GM12878 (cell line): ENCODE results near the gene UMPS. TPM values are rescaled to one million over a fixed set of nuclear protein-coding genes. Genes with fewer than 3 reads are reported as not detected.

Experiments used
- ATAC-seq: fragments of 200-7000 bp; cut with Tn5 transposase; 3 replicates; pipeline ENCODE4 v1.9.1; 2020; ENCODE audit warnings: mild to moderate bottlenecking, moderate library complexity
- BruUV-seq: library from RNA; stranded (reverse); fragments of 400-500 nt; replicated peaks from 2 replicates; lab custom pipeline; 2021; lab: Mats Ljungman, UMichigan
- CTCF ChIA-PET: fragments of 300-600 bp; sonication (Branson Sonifier 250); formaldehyde crosslinking; extraction: SDS; loops from one replicate; lab custom pipeline; 2021; ENCODE audit warnings: inconsistent platforms; lab: Yijun Ruan, JAX
- POLR2A ChIA-PET: fragments of 350-600 bp; formaldehyde crosslinking; extraction: SDS; loops from one replicate; lab custom pipeline; 2021; ENCODE audit warnings: inconsistent platforms; lab: Charles Lee
- RAD21 ChIA-PET: fragments of 300-600 bp; sonication (Branson Sonifier 250); formaldehyde crosslinking; loops from one replicate; lab custom pipeline; 2023; ENCODE audit warnings: antibody characterized with exemption; ENCODE audit not compliant: unreplicated experiment; lab: Charles Lee
- SMC1A ChIA-PET: fragments of 300-600 bp; sonication (Branson Sonifier 250); formaldehyde crosslinking; loops from one replicate; lab custom pipeline; 2023; ENCODE audit not compliant: unreplicated experiment, uncharacterized antibody; lab: Charles Lee
- DNase-seq: peaks from one replicate; pipeline ENCODE4 v3.0.0-alpha.2; 2011; ENCODE audit warnings: low read depth, low spot score
- FAIRE-seq: peaks from 3 replicates; lab custom pipeline; 2011; peaks lifted over from hg19 to GRCh38; lab: Jason Lieb, UNC
- H2AFZ ChIP-seq: 2 replicates; pipeline ENCODE4 v1.6.0; 2011; ENCODE audit warnings: low read depth, low read length, control low read depth; ENCODE audit not compliant: control insufficient read depth
- H3K27ac ChIP-seq: 2 replicates; pipeline ENCODE4 v1.5.1; 2011; ENCODE audit warnings: control low read depth; ENCODE audit not compliant: control insufficient read depth, insufficient read depth
- H3K27me3 ChIP-seq, 2 experiments: replicated peaks in 1 of 2; 2 replicates each; pipeline versions ENCODE4 v1.6.0 to v1.6.1; 2011; ENCODE audit warnings: low read length in 1 of 2; ENCODE audit not compliant: control insufficient read depth in 2 of 2, insufficient read depth in 2 of 2
- H3K36me3 ChIP-seq, 2 experiments: 2 replicates each; pipeline ENCODE4 v1.5.1; 2011; ENCODE audit warnings: low read length in 1 of 2; ENCODE audit not compliant: control insufficient read depth in 2 of 2, insufficient read depth in 2 of 2
- H3K4me1 ChIP-seq: 2 replicates; pipeline ENCODE4 v1.6.1; 2011; ENCODE audit warnings: mild to moderate bottlenecking, low read length, moderate library complexity, mixed read lengths; ENCODE audit not compliant: control insufficient read depth, insufficient read depth
- H3K4me2 ChIP-seq: 2 replicates; pipeline ENCODE4 v1.6.0; 2011; ENCODE audit warnings: control low read depth; ENCODE audit not compliant: control insufficient read depth, insufficient read depth
- H3K4me3 ChIP-seq: fragments of 200-600 bp; sonication (generic); 2 replicates; pipeline ENCODE4 v1.5.1; 2016
- H3K79me2 ChIP-seq: 2 replicates; pipeline ENCODE4 v1.6.0; 2011; ENCODE audit warnings: low read length; ENCODE audit not compliant: control insufficient read depth, insufficient read depth
- H3K9ac ChIP-seq: 2 replicates; pipeline ENCODE4 v1.8.0; 2011; ENCODE audit warnings: low read length, control low read depth, mixed read lengths; ENCODE audit not compliant: control insufficient read depth, insufficient read depth
- H3K9me3 ChIP-seq: replicated peaks from 3 replicates; pipeline ENCODE4 v1.5.1; 2011; ENCODE audit warnings: mild to moderate bottlenecking, low read length; ENCODE audit not compliant: control insufficient read depth, insufficient read depth
- H4K20me1 ChIP-seq: 2 replicates; pipeline ENCODE4 v1.6.0; 2011; ENCODE audit not compliant: control insufficient read depth, insufficient read depth
- ASH2L ChIP-seq: fragments of 300-600, 200-600 bp; sonication (generic); IDR thresholded peaks from 2 replicates; pipeline ENCODE4 v1.6.1; 2017; ENCODE audit warnings: low read depth, mild to moderate bottlenecking, borderline replicate concordance
- CBX3 ChIP-seq: fragments of 200-600 bp; sonication (generic); IDR thresholded peaks from 2 replicates; pipeline ENCODE4 v1.6.1; 2016; ENCODE audit warnings: low read depth, borderline replicate concordance
- FOXK2 ChIP-seq: fragments of 450-650 bp; IDR thresholded peaks from 2 replicates; pipeline ENCODE4 v1.6.1; 2017; ENCODE audit warnings: mild to moderate bottlenecking, moderate library complexity
- MYC ChIP-seq: IDR thresholded peaks from 2 replicates; pipeline ENCODE4 v1.6.1; 2011; ENCODE audit warnings: mild to moderate bottlenecking, low read length, moderate library complexity, inconsistent platforms; ENCODE audit not compliant: insufficient read depth, insufficient replicate concordance, insufficient read length, severe bottlenecking
- NFYB ChIP-seq: IDR thresholded peaks from 2 replicates; pipeline ENCODE4 v1.6.1; 2011; ENCODE audit warnings: low read depth, mild to moderate bottlenecking, low read length, improper control_type of control experiment, moderate library complexity; ENCODE audit not compliant: insufficient read depth
- SUPT20H ChIP-seq: IDR thresholded peaks from 2 replicates; pipeline ENCODE4 v1.6.1; 2011; ENCODE audit warnings: low read depth, mild to moderate bottlenecking, low read length, moderate library complexity, borderline replicate concordance; ENCODE audit not compliant: control insufficient read depth
- TAF1 ChIP-seq: IDR thresholded peaks from 2 replicates; pipeline ENCODE4 v1.6.1; 2011; ENCODE audit warnings: mild to moderate bottlenecking, low read depth, low read length, borderline replicate concordance
- WGBS: methylation state at CpG from one replicate; pipeline ENCODE4 v1.1.6; 2016; ENCODE audit warnings: low lambda C conversion rate; ENCODE audit not compliant: insufficient replicate concordance, insufficient coverage; ENCODE audit errors: missing lambda C conversion rate; 5-methylcytosine and 5-hydroxymethylcytosine counted together
- in situ Hi-C: fragments of 300-500 bp; cut with MboI; formaldehyde crosslinking; loops from 9 replicates; pipeline ENCODE4 v1.14.3; 2018; ENCODE audit warnings: mixed read lengths
- intact Hi-C: fragments of 100-400 bp; cut with micrococcal nuclease; formaldehyde crosslinking; loops from one replicate; pipeline ENCODE4 v1.14.2; 2022; ENCODE audit not compliant: unreplicated experiment
- polyA plus RNA-seq, 11 experiments: library from polyadenylated mRNA; depleted of rRNA in 4 of 11; unstranded in 6 of 11; stranded (reverse) in 5 of 11; fragments of >200 nt; fragmentation: Nextera tagmentation in 4 of 11; fragmentation: Illumina TruSeq in 1 of 11; extraction: Ambion mirVana in 4 of 11; extraction: Trizol in 1 of 11; gene quantifications; 1 replicate in 1 of 11; 2 replicates in 10 of 11; pipeline versions ENCODE4 v1.2.1 to v1.2.3, GENCODE V29; 2011 to 2016; ENCODE audit warnings: inconsistent platforms in 2 of 11, missing spikeins in 2 of 11, low read depth in 1 of 11
- total RNA-seq, 4 experiments: library from RNA; depleted of rRNA in 3 of 4; stranded (reverse); fragments of >200 nt in 3 of 4; fragmentation: Illumina TruSeq in 1 of 4; extraction: Trizol in 1 of 4; gene quantifications; 2 replicates each; pipeline versions ENCODE4 v1.2.1 to v1.2.3, GENCODE V29; 2013 to 2021

UMPS gene
- total and polyA plus RNA-seq, 10 of the 15 experiments (the other 5 are each of a cell fraction or from before 2014, with no cell fraction given) = 30.6 to 82.8 (median 49.5) TPM

- ATAC-seq (peak; percentile 11), FAIRE-seq (no peak), DNase-seq (no peak)
- WGBS = 11% methylated on average over 13 of the region's 13 CpGs
- H3K9me3 ChIP-seq = no peaks in the 10 kb centered on the region; the same call in 2 of the 3 replicates
- ChIA-PET POLR2A (interaction anchor here (1.1 to 2.2 kb wide), 2 partner anchors 9 to 17 kb away, joined by 3 to 13 read pairs; no protein-coding TSS in a partner anchor), SMC1A (interaction anchor here (0.7 to 1.3 kb wide), 4 partner anchors 9 to 704 kb away, joined by 3 to 4 read pairs (median 3); no protein-coding TSS in a partner anchor), CTCF (interaction anchor here (0.9 to 3.0 kb wide), 6 partner anchors 17 to 182 kb away, joined by 3 to 14 read pairs (median 5); no protein-coding TSS in a partner anchor), RAD21 (interaction anchor here (1.0 to 1.7 kb wide), 2 partner anchors 28 to 30 kb away, joined by 3 to 4 read pairs; no protein-coding TSS in a partner anchor)
- no peaks in the 10 kb centered on the region for H4K20me1 ChIP-seq
- peak overlapping the region; percentile 93 for H3K4me3 ChIP-seq
- H3K79me2 ChIP-seq = peaks cover 40% of the 10 kb centered on the region
- in situ Hi-C loops (no loop called here), intact Hi-C loops (no loop called here)
- H3K9ac ChIP-seq = peak overlapping the region; percentile 93
- H3K27me3 ChIP-seq = no peaks in the 10 kb centered on the region
- no TSS peak for BruUV-seq
- H3K4me1 ChIP-seq = no peaks in the 10 kb centered on the region
- peak overlapping the region; percentile 99; the same call in 1 of the 2 replicates for H2AFZ ChIP-seq
- H3K27ac ChIP-seq = peak overlapping the region; percentile 87
- H3K36me3 ChIP-seq = peaks cover 0 to 7% of the 10 kb centered on the region in 2 experiments; a peak in 2 of 4 replicates
- TF ChIP-seq TAF1 (no peak), FOXK2 (no peak), MYC (no peak), NFYB (no peak), CBX3 (no peak), ASH2L (no peak), SUPT20H (no peak)
- peak overlapping the region; percentile 83 for H3K4me2 ChIP-seq
Observed at GRCh38 chr3:124730941-124731297, 667 bp downstream of the UMPS start.
